Ramos (cell line): ENCODE results near the gene DAGLA.
"Not testable (repeated sequence)": the region's sequence is repeated elsewhere in the genome, so short reads cannot be mapped to it uniquely, and the experiment has no call there.

Experiments used
- in situ Hi-C: fragments of 300-500 bp; cut with MboI; formaldehyde crosslinking; loops from one replicate; pipeline ENCODE4 v1.14.3; 2022; ENCODE audit warnings: low sequenced_read_pairs; ENCODE audit not compliant: unreplicated experiment

The DAGLA gene

DNA sequence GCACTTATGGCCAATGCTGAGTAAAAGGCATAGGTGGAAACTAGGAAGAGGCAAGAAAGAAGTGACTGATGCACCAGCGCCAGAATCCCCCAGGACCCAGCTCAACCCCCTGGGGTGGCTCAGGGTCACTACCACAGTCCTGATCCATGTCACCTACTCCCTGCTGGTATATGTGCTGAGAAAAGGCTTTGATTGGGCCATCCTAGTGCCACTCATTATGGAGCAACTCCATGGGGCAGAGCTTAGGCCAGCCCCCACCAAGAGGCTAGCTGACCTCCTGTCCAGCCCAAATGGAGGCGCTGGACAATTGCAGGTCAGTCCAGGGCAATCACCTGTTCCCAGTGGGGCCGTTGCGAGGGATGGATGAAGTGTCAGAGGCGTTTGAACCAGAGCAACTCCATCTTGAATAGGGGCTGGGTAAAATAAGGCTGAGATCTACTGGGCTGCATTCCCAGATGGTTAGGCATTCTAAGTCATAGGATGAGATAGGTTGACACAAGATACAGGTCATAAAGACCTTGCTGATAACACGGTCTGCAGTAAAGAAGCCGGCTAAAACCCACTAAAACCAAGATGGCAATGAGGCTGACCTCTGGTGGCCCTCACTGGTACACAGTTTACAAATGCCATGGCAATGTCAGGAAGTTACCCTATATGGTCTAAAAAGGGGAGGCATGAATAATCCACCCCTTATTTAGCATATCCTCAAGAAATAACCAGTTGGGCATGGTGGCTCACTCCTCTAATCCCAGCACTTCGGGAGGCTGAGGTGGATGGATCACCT, 20.6 kb upstream of the DAGLA start:
- in situ Hi-C loops, result no loop called here

DNA sequence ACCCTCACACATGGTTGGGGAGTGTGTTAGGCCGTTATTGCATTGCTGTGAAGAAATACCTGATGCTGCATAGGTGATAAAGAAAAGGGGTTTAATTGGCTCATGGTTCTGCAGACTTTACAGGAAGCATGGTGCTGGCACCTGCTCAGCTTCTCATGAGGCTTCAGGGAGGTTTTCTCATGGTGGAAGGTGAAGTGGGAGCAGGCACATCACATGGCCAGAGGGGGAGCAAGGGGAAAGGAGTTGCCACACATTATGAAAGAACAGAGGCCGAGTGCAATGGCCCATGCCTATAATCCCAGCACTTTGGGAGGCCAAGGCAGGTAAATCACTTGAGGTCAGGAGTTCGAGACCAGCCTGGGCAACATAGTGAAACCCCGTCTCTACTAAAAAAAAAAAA, 19.2 kb upstream of the DAGLA start:
- in situ Hi-C loops, result not testable (repeated sequence)

GRCh38 chr11:61666684-61667297, 13.4 kb upstream of the DAGLA start:
- in situ Hi-C loops, result no loop called here

DNA sequence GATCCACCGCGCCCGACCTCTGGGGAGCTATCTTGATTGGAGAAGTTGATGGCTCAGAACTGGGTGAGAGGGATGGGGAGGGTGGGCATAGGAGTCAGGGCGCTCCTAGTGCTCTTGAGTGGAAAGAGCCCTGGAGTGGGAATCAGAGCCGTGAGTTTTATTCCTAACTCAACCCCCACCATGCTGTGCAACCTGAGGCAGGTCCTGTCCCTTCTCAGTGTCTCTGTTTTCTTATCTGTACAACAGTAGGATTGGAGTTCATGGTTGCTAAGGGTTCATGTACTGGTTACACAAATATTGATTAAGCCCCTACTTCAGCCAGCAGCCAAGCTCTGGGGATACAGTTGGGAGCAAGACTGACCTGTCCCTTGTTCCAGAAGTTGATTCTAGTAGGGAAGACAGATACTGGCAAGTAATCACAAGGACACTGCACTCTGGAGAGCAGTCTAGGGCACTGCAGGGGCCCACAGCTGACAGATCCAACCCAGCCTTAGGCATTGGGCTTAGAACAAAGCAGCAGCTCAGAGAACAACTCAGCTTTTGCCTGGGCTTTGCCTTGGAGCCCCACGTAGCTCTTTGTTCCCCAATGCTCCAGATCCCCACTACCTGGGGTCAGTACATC, 12.4 kb upstream of the DAGLA start:
- in situ Hi-C loops, result no loop called here

DNA sequence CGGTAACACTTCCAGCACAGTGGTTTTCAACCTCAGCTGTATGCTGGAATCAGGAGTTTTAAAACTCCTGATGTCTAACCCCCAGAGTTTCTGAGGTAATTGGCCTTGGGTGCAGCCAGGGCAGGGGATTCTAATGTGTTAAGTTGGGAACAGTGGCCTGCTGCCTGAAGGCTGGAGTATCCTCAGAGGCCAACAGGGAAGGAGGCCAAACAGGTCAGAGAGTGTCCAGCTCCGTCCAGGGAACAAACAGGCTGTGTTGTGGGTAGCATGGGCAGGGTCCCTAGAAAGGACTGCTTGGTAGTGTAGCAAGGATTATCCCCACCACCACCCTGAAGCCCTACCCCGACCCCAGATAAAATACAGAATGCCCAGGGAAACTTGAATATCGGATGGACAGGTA, 10.8 kb upstream of the DAGLA start:
- in situ Hi-C loops, result no loop called here

DNA sequence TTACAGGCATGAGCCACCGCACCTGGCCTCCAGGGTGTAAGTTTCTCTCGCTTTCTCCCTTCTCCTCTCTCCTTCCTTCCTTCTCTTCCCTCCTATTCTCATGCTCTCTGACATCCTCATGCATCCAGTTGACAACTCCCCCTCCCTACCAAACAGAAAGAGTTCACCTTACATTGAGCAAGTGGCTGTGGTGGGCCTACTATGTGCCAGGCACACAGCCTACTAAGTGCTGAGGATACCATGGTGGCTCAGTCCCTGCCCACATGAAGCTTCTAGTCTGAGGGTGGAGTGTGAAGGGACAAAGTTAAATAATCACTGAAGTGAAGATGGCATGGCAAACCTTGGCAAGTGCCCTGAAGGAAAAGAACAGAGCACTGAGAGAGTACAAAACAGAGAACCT, 9.6 kb upstream of the DAGLA start:
- in situ Hi-C loops, result no loop called here

DNA sequence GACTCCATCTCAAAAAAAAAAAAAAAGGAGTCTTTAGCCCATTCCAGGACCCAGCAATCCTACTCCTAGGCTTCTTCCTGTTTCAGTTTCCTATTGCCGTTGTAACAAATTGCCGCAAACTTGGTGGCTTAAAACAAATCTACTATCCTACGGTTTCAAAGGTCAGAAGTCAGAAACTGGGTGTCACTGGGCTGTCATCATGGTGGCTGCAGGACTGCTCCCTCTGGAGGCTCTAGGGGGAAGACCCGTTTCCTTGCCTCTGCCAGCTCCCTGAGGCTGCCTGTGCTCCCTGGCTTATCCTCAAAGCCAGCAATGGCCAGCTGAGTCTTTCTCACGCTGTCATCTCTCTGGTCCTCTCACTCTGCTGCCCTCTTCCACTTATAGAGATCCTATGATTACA, 8.7 kb upstream of the DAGLA start:
- in situ Hi-C loops, result no loop called here

DNA sequence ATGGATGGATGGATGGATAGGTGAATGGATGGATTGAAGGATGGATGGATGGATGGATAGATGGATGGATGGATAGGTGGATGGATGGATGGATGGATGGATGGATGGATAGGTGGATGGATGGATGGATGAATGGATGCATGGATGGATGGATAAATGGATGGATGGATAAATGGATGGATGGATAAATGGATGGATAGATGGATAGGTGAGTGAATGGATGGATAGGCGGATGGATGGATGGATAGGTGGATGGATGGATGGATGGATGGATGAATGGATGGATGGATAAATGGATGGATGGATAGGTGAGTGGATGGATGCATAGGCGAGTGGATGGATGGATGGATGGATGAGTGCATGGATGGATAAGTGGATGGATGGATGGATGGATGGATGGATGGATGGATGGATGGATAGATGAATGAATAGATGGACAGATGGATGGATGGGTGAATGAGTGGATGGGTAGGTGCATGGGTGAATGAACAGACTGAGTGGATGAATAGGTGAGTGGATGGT, 6.2 kb upstream of the DAGLA start:
- in situ Hi-C loops, result not testable (repeated sequence)

- in situ Hi-C loops, result no loop called here
Observed at GRCh38 chr11:61675826-61676225, 4.4 kb upstream of the DAGLA start.

- in situ Hi-C loops, result no loop called here
Observed at GRCh38 chr11:61679296-61679695, 895 bp upstream of the DAGLA start.

DNA sequence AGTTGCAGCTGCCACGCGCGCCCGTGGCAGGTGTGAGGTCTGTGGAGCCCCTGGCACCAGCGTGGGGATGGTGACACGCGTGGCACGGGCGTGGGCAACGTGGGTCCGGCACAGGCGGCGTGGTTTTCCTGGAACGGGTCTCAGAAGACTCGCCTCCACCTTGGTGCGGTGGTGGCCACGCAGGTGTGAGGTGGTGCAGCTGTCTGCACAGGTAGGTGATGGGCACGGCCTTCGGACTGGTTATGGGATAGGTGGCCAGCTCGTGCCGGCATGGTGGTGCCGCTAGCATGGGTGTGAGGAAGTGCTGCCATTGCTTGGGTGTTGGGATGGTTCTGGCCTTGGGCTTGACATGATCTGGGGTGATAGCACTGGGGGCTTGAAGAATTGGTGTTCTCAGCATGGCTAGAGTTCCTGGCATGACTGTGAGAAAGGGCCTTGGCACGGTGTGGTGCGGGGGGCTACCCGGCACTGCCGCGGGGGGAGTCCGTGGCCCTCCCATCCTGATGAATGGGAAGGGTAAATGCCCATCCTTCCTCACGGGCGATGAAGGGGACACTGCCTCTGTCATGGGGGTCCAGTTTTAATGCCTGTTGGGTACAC, 531 bp downstream of the DAGLA start:
- in situ Hi-C loops, result no loop called here

DNA sequence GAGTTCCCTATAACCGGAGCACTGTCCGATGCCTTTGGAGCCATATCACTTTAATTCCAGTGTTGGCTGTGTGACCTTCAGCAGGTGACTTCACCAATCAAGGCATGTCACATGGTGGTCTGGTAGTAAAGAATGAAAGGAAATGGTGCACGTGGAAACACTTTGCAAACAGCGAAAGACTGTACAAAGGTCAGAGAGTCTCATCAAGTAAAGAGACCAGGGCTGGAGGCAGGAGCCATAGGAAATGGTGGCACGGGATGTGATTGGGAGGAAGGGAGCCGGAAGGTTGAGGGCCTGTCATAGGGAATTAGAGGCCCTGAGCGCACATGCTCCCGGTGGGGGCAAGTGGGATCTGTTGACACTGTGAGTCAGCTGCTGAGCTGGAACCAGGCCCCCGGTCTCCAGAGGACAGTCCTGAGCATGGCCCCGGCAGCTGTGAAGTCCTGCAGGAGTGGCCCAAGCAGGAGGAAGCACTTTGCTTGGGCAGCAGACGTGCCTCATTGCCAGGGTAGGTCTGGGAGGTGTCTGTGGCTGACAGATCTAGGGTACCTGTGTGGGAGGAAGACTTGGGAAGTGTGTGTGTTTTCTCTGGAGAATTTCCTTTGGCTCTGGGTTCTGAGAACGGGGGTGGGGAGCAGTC, 2.0 kb downstream of the DAGLA start:
- in situ Hi-C loops, result no loop called here

DNA sequence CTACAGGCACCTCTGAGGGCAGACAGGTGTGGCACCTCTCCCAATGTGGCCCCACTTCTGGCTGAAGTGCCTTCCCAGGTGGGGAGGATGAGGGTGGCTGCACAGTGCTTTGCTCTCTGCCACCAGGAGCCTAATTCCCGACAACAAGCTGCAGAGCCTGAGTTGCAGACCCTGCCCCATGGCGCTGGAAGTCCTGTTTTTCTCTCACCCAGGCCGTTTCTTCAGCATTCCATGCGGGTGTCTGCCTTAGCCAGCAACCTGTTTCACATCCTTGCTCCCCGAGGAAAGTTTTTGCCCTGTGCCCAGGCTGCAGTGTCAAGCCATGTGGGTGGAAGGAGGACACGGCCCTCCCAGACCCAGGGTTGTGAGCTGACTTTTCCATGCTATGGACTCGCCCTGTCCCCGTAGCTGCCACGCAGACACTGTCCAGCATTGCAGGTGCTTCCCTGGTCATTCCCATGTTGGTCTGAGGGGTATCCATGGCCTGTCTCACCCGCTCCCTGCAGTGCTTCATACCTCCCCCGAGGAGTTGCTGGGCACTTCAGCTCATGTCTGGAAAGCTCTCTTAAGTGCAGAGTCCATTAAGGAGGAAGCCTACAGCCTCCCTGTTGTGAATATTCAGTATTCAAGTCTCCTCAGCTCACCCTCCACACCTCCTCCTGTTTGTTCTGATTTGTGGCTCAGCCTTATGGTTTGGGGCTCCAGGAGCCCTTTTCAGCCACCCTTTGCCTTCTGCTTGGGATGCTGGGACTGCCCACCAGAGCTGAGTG, 2.9 kb downstream of the DAGLA start:
- in situ Hi-C loops, result no loop called here

DNA sequence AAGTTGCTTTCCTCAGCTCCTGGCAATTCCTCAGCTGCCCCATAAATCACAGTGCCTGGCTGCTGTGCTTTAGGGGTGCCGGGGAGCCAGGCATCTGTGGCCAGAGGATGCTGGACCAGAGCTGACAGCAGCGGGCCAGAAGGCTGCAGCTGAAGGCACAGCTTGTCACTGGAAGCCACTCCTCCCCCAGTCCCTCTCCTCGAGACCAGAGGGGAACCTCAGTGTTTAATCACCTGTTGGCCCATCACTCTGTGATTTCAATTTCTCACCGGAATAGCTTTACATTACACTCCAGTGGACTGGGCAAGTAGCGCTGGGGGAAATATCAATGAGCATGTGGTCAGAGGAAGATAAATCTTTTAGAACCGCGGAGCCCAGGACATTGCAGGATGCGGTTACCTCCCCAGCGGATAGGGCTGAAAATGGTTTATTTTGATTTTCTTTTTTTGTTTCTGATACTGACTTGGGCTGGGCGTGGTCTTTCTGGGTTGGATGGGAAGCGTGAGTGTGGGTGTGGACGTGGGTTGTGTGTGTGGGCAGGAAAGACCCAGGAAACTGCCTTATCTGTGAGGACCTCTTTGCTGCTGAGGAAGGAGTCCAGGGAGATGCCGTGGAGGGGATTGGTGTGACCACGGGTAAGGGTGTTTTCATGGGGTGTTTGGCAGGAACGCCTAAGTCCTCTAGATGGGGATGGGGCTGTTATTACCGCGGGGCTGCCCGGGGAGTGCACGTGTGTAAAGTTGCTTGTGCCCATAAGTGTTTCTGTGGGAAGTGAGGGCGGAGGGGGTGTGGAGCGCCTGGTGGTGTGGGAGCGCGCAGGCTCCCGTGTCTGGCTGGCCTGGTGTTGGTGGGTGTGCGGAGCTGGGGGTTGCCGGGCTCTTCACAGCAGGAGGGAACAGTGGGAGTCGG, 4.0 kb downstream of the DAGLA start:
- in situ Hi-C loops, result no loop called here

DNA sequence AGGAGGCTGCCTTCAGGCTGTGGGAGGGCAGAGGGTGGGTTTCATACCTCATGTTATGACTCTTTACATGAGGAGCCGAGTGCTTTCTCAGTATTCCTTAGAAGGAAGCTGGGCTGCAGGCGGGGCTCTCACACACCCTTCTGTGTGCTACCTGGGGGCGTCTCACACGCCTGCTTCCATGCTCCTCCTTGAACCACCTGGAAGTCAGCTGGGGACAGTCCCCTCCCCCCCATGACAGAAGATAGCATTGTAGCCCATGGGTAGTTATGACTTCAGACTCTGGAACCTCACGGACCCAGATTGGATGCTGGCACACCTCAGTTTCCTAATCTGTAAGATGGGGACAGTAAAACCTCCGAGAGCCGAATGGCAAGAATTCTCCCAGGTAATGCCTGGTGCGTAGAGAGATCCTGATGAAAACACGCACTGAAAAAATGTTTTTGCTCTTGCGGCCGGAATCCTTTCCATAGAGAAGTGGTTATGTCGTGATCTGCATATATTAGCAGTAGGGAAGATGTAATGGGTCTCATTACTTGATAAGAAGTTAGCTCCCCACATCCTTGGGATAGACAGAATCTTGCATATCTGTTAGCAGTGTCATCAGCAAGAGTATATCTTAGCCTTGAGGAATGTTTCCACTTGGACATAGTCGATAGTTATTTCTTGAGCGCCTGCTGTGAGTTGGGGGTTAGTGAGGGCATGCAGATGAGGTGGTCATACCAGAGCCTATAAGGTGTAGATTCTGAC, 4.9 kb downstream of the DAGLA start:
- in situ Hi-C loops, result no loop called here

- in situ Hi-C loops, result no loop called here
Observed at GRCh38 chr11:61685617-61685967, 5.4 kb downstream of the DAGLA start.

DNA sequence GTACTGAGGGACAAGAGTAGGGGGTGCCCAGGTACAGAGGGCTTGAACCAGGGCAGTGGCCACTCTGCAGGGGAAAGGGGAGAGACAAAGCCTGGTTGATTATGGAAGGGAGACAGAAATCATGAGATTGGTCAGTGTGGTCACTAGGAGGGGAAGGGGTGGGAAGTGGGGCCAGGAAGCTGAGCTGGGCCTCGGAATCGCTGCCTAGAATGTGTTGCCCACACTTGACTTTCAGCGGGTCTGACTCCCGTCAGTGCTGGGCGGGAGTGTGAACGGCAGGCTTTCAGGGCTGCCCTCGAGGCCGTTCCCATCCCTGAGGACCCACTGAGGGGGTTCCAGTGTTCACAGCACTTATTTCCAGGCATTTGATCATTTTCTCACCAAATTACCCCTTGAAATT, 5.9 kb downstream of the DAGLA start:
- in situ Hi-C loops, result no loop called here

GRCh38 chr11:61686469-61686868, 6.3 kb downstream of the DAGLA start:
- in situ Hi-C loops, result no loop called here
